Gastroesophageal sphincter (tissue), 3 donors: Measurements from ENCODE around the gene PSD4.

Experiments used
- CTCF ChIP-seq, 4 experiments: fragments of 200-600 bp in 2 of 4; fragments of 450-650 bp in 2 of 4; sonication (generic) in 1 of 4; IDR thresholded peaks; one replicate each; pipeline ENCODE4 v1.5.1; 2017 to 2019; ENCODE audit warnings: antibody characterized with exemption in 4 of 4, mild to moderate bottlenecking in 2 of 4, moderate library complexity in 2 of 4
- POLR2A ChIP-seq, 2 donors: fragments of 450-650 bp; IDR thresholded peaks; one replicate each; pipeline ENCODE4 v1.6.1; 2017; ENCODE audit warnings: antibody characterized with exemption in 2 of 2, mild to moderate bottlenecking in 2 of 2, moderate library complexity in 1 of 2
- POLR2AphosphoS5 ChIP-seq: sonication (generic); formaldehyde crosslinking; IDR thresholded peaks from one replicate; pipeline ENCODE4 v1.6.1; 2017; ENCODE audit warnings: antibody characterized with exemption

GRCh38 chr2:113180131-113180946, 6.6 kb downstream of the PSD4 start:
- no peak for TF ChIP-seq POLR2A (IDR thresholded peaks at IDR 0.05)
- TF ChIP-seq CTCF (IDR thresholded peaks at IDR 0.05), result no peak
- no peak for TF ChIP-seq POLR2AphosphoS5
